OCI-LY3 (cell line): ENCODE data around the gene BCAN.

Experiments used
- H2AFZ ChIP-seq: fragments of 200-600, 300-600 bp; shearing (Covaris generic); 2 replicates; pipeline ENCODE4 v1.6.0; 2014; ENCODE audit warnings: antibody characterized with exemption, low read depth, low read length
- H3K27ac ChIP-seq: fragments of 200-600, 300-600 bp; sonication (generic); 2 replicates; pipeline ENCODE4 v1.5.1; 2014; ENCODE audit warnings: mild to moderate bottlenecking, low read length, moderate library complexity, mixed read lengths
- H3K27me3 ChIP-seq: fragments of 200-600, 300-600 bp; sonication (generic); 2 replicates; pipeline ENCODE4 v1.6.1; 2014; ENCODE audit warnings: low read depth, low read length, mixed read lengths
- H3K36me3 ChIP-seq: fragments of 200-600, 300-600 bp; sonication (generic); replicated peaks from 2 replicates; pipeline ENCODE3; 2014; ENCODE audit warnings: low read depth, low read length, mixed read lengths
- H3K4me1 ChIP-seq: fragments of 300-600, 200-600 bp; sonication (generic); 2 replicates; pipeline ENCODE4 v1.6.1; 2014; ENCODE audit warnings: low read length, mixed read lengths
- H3K4me2 ChIP-seq: fragments of 200-600, 300-600 bp; sonication (generic); 2 replicates; pipeline ENCODE4 v1.6.1; 2014; ENCODE audit warnings: low read length, mixed read lengths
- H3K4me3 ChIP-seq: fragments of 300-600, 200-600 bp; sonication (generic); 2 replicates; pipeline ENCODE4 v1.5.1; 2014; ENCODE audit warnings: antibody characterized with exemption, mild to moderate bottlenecking, low read length, moderate library complexity
- H3K79me2 ChIP-seq: fragments of 300-600, 200-600 bp; shearing (Covaris generic); 2 replicates; pipeline ENCODE4 v1.6.1; 2014; ENCODE audit warnings: mild to moderate bottlenecking, low read length, mixed read lengths
- H3K9ac ChIP-seq: fragments of 300-600, 200-600 bp; shearing (Covaris generic); 2 replicates; pipeline ENCODE4 v1.6.0; 2014; ENCODE audit warnings: mild to moderate bottlenecking, low read length, moderate library complexity
- H3K9me3 ChIP-seq: fragments of 200-600, 300-600 bp; shearing (Covaris generic); 2 replicates; pipeline ENCODE4 v1.6.1; 2014; ENCODE audit warnings: low read length, mixed read lengths; ENCODE audit not compliant: insufficient read depth
- H4K20me1 ChIP-seq: fragments of 200-600, 300-600 bp; sonication (generic); 2 replicates; pipeline ENCODE4 v1.6.1; 2016; ENCODE audit warnings: low read length, mixed read lengths; ENCODE audit not compliant: insufficient read depth
- CTCF ChIP-seq: fragments of 200-600, 300-600 bp; sonication (generic); IDR thresholded peaks from 2 replicates; pipeline ENCODE4 v1.5.1; 2014; ENCODE audit warnings: antibody characterized with exemption, low read length, low read depth
- EZH2phosphoT487 ChIP-seq: fragments of 200-600 bp; shearing (Covaris generic); IDR thresholded peaks from 2 replicates; pipeline ENCODE4 v1.6.1; 2018; ENCODE audit warnings: antibody characterized with exemption, mixed run types, low read depth

The BCAN gene

GRCh38 chr1:156618853-156619581 lies 22.9 kb upstream of the BCAN start, which contains the start of gene HAPLN2:
TSS of gene HAPLN2 (plus strand) at chr1:156619415. CDS start at chr1:156623491, 4,076 bp downstream.
- Histone ChIP-seq H4K20me1 (no peaks in the 10 kb centered on the region), H3K4me3 (no peak within 1 kb of the TSS), H3K27me3 (peaks cover 29% of the 10 kb centered on the region)

GRCh38 chr1:156619582-156619955 lies 22.3 kb upstream of the BCAN start:
- TF ChIP-seq CTCF (no peak), EZH2phosphoT487 (no peak)
- Histone ChIP-seq H4K20me1 (no peaks in the 10 kb centered on the region), H3K36me3 (no peaks in the 10 kb centered on the region), H3K9me3 (no peaks in the 10 kb centered on the region), H3K4me2 (peak overlapping the region; percentile 17; the same call in 1 of the 2 replicates), H3K27me3 (peaks cover 29% of the 10 kb centered on the region), H3K27ac (no peak overlapping the region), H3K9ac (no peak overlapping the region), H2AFZ (no peak overlapping the region), H3K4me3 (no peak overlapping the region), H3K4me1 (peaks cover 10% of the 10 kb centered on the region), H3K79me2 (no peaks in the 10 kb centered on the region)

More at GRCh38 chr1:156618853-156619581, 22.9 kb upstream of the BCAN start, which contains the start of gene HAPLN2:
- no peak within 1 kb of the TSS for H3K27ac ChIP-seq
- H2AFZ ChIP-seq: no peak within 1 kb of the TSS
- peak within 1 kb of the TSS; percentile 17; the same call in 1 of the 2 replicates for H3K4me2 ChIP-seq
- peaks cover 10% of the 10 kb centered on the region for H3K4me1 ChIP-seq
- H3K9ac ChIP-seq: no peak within 1 kb of the TSS
- peak; percentile 66 for TF ChIP-seq CTCF
- no peak for TF ChIP-seq EZH2phosphoT487
- no peaks in the 10 kb centered on the region for H3K79me2 ChIP-seq
- no peaks in the 10 kb centered on the region for H3K36me3 ChIP-seq
- H3K9me3 ChIP-seq: no peaks in the 10 kb centered on the region

- Histone ChIP-seq H3K36me3 (no peaks in the 10 kb centered on the region), H3K27ac (no peak overlapping the region), H3K4me2 (no peak overlapping the region), H4K20me1 (no peaks in the 10 kb centered on the region), H3K79me2 (no peaks in the 10 kb centered on the region), H3K4me3 (no peak overlapping the region), H3K4me1 (peaks cover 10% of the 10 kb centered on the region), H3K9me3 (no peaks in the 10 kb centered on the region), H3K9ac (no peak overlapping the region), H2AFZ (no peak overlapping the region; the same call in 1 of the 2 replicates), H3K27me3 (peaks cover 26% of the 10 kb centered on the region)
- no peak for TF ChIP-seq EZH2phosphoT487
- no peak for TF ChIP-seq CTCF
These were observed 19.2 kb upstream of the BCAN start for GRCh38 chr1:156622581-156623297.
